GM11168 (cell line): ENCODE results near the gene FSTL3.

Source experiments
- in situ Hi-C: fragments of 300-500 bp; cut with MboI; formaldehyde crosslinking; loops from one replicate; pipeline ENCODE4 v1.12.0; 2022; ENCODE audit warnings: low sequenced_read_pairs; ENCODE audit not compliant: unreplicated experiment

Gene FSTL3

DNA sequence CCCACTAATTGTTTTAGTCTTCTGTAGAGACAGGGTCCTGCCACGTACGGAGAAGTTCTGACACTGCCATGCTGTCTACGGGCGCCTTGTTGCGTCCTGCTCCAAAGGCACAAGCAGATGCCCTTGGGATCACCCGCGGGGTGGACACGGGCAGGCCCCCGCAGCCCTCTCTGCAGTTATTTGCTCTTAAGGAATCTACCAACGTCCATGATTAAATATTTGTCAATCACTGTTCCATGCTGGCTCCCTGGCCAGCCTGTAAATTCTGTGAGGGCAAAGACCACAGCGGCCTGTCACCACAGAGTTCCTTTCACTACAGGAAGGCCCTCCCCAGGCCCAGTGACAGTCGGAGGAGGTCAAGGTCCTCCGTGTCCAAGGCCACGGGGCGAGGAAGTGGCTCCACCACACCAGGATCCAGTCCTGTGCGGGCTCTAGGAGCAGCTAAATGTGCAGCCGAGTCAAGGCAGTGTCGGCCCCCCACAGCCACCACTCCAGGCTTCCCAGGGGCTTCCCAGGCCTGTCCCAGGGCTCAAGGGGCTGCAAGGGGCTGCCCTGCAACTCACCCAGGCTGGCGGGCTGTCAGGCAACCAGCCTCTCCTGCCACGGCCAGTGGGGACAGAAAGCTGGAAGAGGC is 15.3 kb upstream of the FSTL3 start:
- in situ Hi-C loops: no loop called here

DNA sequence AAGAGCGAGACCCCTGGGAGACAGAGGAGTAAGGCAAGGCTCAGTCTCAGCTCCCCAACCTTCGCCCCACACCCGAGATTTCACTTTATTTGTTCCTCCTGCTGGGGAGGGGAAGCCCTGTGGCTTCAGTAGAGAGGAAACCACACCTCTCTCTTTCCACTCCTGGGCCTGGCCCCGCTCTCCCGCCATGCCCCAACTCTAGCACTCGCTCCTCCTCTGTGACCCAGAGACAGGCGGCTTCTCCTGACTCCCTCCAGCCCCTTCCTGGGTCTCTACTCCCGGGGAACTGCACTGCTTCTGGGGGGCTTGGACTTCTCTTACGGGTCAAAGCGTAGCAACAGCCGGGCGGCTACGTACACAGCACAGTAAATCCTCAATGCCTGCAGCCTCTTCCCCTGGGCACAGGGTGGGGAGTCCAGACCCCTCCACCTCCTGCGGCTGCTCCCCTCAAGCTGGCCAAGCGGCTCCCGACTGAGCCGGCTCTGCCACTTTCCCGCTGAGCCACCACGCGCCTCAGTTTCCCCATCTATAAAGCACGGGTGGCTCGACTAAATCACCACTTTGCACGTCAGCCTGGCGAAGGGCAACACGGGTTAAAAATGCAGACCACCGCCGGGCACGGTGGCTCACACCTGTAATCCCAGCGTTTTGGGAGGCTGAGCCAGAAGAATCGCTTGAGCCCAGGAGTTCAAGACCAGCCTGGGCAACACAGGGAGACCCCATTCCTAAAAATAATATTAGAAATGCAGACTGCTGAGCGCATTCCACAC is 14.6 kb upstream of the FSTL3 start:
- in situ Hi-C loops: no loop called here

DNA sequence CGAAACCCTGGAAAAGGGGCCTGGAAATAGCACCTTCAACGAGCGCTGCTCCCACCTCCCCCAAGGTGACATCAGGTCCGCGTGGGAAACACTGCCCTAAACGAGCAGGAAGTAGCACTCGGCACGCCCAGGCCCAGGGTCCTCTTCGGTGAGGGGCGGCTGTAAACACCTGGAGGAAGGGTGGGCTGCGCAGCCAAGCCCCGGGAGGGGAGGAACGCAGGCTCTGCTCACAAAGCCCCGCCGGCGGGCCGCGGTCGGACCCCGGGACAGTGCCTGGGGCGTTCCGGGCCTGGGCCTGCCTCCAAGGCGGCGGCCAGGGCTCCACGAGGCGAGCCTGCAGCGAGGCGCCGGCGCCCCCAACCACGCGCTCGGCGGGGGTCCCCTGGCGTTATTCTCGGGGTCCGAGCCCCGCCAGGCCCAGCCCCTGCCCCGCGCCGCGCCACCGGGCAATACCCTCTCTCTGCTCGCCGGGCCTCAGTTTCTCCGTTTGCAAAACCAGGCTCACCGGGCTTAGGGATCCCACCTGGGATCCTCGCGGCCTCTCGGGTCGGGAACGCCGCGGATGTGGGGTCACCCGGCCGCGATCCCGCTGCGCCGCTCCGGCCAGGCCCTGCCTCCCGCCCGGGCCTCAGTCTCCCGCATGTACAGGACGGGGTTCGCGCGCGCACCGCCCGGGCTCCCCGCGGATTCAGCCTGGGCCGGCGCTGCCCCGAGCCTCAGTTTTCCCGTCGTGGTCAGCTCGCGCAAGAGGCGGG is 13.8 kb upstream of the FSTL3 start:
- in situ Hi-C loops: no loop called here

DNA sequence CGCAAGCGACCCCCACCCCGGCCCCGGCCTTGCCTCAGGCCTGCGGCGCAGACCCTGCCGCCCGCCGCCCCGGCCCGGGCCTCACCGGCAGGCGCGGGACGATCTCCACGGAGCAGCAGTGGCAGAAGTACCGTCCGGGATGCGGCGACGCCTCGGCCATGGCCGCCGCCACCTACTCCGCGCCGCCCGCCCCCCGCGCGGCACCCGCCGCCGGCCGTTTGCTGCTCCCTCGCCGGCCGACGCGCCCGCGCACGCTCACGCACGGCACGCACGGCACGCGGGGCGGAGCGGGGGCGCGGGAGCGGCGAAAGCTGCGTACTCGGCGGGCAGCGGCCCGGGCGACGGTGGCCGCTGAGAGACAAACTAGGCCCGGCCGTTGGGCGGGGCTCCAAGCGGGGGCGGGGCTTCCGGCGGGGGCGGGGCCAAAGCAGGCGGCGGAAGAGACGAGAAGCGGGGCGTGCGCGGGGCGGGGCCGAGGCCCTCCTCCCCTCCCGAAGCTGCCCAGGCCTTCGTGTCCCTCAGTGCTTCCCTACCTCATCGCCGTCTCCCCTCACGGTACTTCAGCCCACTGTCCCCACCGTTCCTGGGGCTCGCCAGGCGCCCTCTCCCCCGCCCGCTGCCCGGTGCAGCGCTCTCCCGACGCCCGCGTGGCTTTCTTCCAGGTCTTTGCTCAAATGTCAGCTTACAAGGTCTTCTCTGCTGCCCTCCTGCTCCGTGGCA is 13.1 kb upstream of the FSTL3 start, which contains the start of gene RNF126:
TSS of gene RNF126 (minus strand) at position 253 of the 720 bp plus-strand sequence. CDS start at position 160, 93 bp downstream.
- in situ Hi-C loops: no loop called here

DNA sequence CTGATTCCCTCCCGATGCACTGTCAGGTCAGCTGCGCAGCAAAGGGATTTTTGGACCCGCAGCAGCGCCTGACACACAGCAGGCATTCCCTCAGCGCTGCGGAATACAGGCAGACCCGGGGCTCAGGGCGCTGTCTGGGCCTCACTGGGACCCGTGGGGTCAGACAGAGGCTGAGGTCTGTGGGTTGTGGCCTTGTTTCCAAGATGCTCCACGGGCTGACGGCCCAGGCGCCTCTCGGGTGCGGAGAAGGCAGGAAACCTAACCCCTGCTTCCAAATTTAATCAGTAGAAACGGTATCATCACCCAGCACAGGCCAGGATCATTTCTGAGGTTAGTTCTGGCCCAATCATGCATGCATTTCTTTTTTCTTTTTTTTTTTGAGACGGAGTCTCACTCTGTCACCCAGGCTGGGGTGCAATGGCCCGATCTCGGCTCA is 12.5 kb upstream of the FSTL3 start:
- in situ Hi-C loops: no loop called here

DNA sequence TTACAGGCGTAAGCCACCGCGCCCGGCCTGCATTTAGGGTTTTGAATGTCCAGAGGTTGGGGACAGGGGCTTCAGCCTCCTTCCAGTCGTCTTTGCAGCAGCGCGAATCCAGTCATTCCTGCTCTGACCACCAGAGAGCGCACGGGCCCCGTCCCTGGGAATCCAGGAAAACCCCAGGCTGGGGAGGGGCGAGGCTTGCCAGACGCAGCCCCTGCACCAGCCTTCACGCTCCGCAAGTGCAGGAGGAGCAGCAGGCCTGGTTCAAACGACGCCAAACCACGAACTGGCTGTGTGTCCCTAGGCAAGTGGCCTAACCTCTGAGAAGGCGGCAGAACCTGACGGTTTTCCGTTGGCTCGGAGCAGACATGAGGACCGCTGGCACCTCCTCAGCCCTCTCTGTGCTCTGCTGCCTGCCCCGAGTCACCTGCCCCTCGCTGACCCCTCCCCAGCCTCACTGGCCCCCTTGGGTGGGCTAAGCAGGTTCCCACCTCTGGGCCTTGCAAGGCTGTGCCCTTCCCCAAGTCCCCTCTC is 11.2 kb upstream of the FSTL3 start:
- in situ Hi-C loops: loop anchor here (5.0 kb wide), 1 partner anchor 62 kb away; no protein-coding TSS in a partner anchor

DNA sequence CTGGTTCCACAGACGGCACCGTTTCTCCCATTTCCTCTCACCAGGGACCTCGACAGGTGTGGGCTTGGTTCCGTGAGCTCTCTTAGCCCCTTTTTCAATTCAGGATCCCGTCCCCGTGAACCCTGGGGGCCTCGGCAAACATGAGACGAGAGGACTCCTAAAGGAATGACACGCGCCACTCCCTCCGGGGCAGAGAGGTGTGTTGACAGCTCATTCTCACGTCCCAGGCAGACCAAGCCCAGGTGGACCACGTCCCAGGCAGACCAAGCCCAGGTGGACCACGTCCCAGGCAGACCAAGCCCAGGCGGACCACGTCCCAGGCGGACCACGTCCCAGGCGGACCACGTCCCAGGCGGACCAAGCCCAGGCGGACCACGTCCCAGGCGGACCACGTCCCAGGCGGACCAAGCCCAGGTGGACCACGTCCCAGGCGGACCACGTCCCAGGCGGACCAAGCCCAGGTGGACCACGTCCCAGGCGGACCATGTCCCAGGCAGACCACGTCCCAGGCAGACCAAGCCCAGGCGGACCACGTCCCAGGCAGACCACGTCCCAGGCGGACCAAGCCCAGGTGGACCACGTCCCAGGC is 9.1 kb upstream of the FSTL3 start:
- in situ Hi-C loops: loop anchor here (5.0 kb wide), 1 partner anchor 60 kb away; no protein-coding TSS in a partner anchor

DNA sequence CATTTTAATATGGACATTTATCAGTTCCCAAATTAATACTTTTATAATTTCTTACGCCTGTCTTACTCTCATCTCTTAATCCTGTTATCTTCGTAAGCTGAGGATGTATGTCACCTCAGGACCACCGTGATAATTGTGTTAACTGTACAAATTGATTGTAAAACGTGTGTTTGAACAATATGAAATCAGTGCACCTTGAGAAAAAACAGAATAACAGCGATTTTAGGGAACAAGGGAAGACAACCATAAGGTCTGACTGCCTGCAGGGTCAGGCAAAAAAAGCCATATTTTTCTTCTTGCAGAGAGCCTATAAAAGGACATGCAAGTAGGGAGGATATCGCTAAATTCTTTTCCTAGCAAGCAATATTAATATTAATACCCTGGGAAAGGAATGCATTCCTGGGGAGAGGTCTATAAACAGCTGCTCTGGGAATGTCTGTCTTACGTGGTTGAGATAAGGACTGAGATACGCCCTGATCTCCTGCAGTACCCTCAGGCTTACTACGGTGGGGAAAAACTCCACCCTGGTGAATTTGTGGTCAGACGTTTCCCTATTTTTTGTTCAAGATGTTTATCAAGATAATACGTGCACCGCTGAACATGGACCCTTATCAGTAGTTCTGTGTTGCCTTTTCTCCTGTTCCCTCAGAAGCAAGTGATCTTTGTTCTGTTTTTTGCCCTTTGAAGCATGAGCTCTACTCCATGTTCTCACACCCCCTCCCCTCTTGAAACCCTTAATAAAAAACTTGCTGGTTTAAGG is 7.3 kb upstream of the FSTL3 start:
- in situ Hi-C loops: loop anchor here (5.0 kb wide), 1 partner anchor 58 kb away; no protein-coding TSS in a partner anchor

DNA sequence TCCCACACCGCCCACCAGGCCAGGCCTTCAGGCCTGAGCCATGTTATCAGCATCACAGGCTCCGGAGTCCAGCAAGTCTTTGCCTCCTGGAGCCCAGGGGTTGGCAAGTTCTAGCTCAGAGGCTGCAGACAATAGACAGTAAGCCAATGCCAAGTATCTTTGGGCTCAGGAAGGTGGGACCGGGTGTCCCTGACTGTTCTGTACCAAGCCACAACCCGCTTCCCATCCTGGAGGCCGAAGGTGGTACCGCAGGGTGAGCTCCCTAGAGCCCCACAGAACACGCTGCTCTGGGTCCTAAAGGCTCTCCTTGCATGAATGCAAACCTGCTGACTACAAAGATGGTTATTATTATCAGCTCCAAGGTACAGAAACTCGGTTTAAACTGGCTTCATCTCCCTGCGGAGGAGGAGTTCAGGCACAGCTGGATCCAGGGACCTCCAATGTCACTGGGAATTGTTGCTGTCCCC is 5.5 kb upstream of the FSTL3 start:
- in situ Hi-C loops: no loop called here

DNA sequence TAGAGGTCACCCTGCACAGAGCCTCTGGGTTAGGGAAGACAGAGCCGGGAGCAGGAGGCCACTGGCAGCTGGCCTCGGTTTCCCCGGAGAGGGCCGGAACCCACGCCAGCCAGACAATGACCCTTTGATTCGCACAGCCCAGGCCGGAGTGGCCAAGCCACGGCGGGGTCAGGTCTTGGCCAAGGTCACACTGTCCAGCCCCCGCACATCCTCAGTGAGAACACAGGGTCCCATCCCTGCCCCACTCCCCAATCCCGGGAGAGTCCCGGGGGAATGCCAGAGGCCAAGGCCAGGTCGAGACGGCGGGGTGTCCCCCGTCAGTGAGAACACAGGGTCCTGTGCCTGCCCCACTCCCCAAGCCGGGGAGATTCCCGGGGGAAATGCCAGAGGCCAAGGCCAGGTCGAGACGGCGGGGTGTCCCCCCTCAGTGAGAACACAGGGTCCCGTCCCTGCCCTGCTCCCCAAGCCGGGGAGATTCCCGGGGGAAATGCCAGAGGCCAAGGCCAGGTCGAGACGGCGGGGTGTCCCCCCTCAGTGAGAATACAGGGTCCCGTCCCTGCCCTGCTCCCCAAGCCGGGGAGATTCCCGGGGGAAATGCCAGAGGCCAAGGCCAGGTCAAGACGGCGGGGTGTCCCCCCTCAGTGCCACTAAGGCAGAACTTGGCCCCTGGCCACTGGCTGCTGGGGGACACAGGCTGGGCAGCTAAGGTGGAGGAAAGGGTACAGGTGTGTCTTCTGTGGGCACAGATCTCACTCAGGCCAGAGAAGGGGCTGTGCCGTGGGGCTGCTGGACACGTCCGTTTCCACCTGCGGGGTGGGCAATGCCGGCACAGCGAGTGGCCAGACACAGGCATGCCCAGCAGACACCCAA is 1.7 kb upstream of the FSTL3 start:
- in situ Hi-C loops: no loop called here

DNA sequence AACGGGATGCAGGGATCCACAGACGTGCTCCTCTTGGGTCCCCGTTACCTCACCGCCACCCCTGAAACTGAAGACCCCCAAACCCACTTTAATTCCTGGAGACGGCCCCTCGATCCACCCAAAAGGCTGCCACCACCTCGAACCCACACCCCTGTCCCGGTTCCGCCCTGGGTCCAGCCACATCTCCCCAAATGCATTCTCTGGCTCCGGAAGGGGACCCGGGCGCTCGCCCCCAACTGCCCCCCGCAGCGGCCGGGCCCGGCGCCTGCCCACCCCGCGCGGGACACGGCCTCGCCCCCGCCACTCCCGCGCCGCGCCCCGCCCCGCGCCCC is 219 bp upstream of the FSTL3 start:
- in situ Hi-C loops: no loop called here

DNA sequence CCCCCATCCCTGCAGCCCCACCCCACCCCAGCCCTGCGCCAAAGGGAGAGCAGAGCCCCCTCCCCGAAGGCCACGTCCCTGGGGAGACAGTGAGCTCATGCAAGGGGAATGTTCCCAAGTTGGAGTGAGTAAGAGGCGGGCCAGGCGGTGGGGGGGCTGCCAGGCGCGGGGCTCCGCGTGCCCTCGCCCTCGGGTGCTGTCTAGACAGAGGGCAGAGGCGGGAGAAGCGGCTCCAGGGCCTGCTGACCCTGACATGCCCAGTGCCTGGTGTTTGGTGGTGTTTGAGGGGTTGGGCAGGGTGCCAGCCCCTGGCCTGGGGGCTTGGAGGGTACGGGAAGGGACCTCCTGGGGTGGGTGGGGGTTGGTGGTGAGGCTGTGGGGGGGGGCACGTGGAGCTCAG is 1.0 kb downstream of the FSTL3 start:
- in situ Hi-C loops: no loop called here

DNA sequence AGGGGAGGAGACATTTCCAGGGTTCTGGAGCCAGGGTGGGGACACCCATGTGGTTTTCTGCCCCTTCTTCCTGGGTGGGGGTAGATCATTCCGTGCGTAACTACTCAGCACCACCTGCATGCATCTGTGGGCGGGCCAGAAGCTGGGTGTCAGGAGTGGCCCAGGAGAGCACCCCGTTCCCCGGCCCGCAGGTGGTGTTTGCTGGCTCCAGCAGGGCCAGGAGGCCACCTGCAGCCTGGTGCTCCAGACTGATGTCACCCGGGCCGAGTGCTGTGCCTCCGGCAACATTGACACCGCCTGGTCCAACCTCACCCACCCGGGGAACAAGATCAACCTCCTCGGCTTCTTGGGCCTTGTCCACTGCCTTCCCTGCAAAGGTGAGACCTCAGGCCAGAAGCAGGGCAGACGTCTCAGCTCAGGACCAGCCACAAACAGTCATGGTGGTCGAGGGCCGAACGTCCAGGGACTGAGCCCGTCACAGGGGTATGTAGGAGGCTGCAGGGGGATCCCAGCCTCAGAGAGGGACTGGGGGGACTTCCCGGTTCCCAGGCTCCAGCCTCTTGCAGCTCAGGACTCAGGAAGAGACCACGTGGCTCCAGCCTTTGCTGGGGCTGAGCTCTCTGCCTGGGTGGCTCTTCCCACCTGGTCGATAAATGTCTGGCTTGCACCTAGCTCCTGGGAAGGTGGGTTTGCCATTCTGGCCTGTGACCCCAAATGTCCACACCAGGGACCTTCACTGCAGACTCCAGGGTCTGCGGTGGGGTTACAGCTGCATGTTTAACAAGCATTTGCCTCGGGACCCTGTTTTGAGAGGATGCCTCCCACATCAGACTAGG is 1.6 kb downstream of the FSTL3 start:
- in situ Hi-C loops: no loop called here

DNA sequence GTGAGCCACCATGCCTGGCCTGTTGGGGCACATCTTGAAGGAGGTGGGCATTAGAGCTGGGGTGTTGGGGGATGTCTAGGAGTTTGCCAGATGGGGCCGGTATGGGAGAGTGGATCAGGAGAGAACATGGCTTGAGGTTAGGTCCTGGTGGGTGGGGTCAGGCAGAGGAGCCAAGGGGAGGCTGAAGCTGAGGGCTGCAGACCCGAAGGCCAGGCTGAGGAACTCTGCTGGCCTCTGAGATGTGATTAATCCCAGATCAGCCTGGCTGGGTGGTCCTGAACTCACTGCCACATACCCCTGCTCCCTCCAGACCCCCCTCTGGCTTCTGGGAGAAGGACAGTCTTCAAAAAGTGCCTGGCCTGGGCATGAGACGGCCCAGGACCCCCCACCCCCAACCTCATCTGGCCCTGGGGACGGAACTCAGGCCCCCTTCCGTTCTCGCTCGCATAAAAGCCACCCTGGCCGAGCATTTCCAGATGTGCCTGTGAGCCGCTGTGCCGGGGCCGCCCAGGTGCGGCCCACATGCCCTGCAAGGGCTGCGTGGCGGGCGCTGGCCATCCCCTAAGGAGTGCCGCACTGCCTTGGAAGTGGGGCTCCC is 2.7 kb downstream of the FSTL3 start:
- in situ Hi-C loops: no loop called here

DNA sequence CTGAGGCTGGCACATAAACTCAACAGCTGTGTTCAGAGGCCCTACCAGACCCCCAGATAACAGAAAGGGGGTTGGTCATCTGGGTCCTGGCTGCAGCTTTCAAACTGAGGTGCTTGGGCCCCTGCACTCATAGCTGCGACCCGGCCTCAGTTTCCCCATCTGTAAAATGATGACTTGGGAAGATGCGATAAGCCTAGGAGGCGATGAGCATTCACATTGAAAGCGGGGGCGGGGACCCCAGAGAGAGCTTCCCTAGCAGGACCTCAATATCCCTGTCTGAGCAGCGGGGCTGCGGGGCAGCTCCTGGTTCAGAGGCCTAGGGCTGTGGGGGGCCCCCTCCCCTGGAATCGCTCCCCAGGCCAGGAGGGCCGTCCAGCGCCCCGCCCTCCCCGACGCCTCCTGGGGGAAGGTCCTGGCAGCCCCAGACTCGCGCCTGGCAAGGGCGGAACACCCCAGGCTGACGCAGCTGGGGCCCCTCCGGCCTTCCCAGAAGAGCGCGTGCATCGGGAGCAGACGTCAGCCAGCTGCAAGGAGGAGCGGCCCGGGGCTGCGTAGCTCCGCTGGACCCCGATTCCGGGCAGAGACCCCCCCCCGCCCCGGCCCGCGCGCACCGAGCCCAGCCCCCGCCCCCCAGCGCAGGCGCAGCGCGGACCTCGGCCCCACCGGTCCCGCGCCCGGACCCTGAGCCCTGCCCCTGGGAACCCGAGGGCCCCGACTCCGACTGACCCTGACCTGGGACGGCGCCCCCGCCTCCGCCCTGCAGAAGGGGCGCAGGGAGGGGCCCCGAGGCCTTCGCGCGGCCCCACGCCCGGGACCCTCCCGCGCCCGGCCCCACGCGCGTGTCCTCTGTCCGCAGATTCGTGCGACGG is 3.5 kb downstream of the FSTL3 start:
- in situ Hi-C loops: no loop called here
